B cell (primary cell): Measurements from ENCODE around the gene PAQR4.

Experiments used
- EZH2 ChIP-seq: IDR thresholded peaks from 2 replicates; pipeline ENCODE4 v1.6.1; 2012; ENCODE audit warnings: borderline replicate concordance, low read depth, mild to moderate bottlenecking, moderate library complexity, low read length; ENCODE audit not compliant: insufficient read depth, poor library complexity, severe bottlenecking
- TF ChIP-seq, protein P1 (sequence below): fragments of 200-600 bp; IDR thresholded peaks from one replicate; pipeline ENCODE4 v1.8.0; 2022; ENCODE audit warnings: antibody characterized with exemption, mild to moderate bottlenecking

DNA sequence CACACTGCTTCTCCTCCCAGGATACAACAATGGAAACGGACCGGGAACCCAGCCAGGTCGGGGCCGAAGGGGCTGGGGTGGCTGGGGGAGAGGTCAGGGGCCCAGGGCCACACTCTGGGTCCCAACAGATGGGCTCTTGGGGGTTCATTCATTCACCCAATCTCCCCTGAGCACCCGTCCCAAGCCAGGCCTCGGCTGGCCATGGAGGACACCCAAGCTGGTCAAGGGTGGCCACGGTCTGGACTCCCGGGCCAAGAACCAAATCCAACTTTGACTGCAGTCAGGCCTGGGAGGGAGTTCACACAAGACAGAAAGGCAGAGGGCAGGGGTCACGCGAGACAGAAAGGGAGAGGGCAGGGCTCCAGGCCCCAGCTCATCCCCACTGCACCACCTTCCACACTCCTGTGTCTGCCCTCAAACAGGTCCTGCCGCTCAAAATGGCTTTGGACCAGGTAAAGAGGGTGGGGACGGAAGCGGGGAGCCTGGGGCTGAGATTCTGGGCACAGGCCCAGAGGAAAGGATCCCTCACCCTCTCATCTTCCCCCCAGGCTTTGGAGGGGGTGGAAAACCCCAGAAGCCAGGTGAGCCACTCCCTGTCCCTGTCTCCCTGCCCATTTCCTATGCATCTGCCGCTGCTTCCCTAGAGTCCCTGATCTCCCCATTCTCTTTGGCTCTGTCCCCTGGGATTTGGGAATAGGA lies 23.4 kb downstream of the PAQR4 start:
- TF ChIP-seq, protein P1, sequence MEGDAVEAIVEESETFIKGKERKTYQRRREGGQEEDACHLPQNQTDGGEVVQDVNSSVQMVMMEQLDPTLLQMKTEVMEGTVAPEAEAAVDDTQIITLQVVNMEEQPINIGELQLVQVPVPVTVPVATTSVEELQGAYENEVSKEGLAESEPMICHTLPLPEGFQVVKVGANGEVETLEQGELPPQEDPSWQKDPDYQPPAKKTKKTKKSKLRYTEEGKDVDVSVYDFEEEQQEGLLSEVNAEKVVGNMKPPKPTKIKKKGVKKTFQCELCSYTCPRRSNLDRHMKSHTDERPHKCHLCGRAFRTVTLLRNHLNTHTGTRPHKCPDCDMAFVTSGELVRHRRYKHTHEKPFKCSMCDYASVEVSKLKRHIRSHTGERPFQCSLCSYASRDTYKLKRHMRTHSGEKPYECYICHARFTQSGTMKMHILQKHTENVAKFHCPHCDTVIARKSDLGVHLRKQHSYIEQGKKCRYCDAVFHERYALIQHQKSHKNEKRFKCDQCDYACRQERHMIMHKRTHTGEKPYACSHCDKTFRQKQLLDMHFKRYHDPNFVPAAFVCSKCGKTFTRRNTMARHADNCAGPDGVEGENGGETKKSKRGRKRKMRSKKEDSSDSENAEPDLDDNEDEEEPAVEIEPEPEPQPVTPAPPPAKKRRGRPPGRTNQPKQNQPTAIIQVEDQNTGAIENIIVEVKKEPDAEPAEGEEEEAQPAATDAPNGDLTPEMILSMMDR, result no peak
- no peak for TF ChIP-seq EZH2
